K562 (cell line): ENCODE results near the gene ANKFN1. TPM values are rescaled to one million over a fixed set of nuclear protein-coding genes. Genes with fewer than 3 reads are reported as not detected.

Experiments used
- ATAC-seq: fragments of 200-7000 bp; cut with Tn5 transposase; 3 replicates; pipeline ENCODE4 v1.9.1; 2020; ENCODE audit warnings: moderate library complexity
- BruUV-seq: library from RNA; stranded (reverse); fragments of 400-500 nt; replicated peaks from 2 replicates; lab custom pipeline; 2021; lab: Mats Ljungman, UMichigan
- CTCF ChIA-PET: fragments of 300-600 bp; formaldehyde crosslinking; extraction: SDS; loops from one replicate; lab custom pipeline; 2021; ENCODE audit warnings: low intra/inter-chr PET ratio; lab: Yijun Ruan, JAX
- POLR2A ChIA-PET: fragments of 300-600, 350-650 bp; sonication (Branson Sonifier 250); formaldehyde crosslinking; extraction: SDS; loops from one replicate; lab custom pipeline; 2021; ENCODE audit warnings: antibody characterized with exemption, inconsistent platforms; lab: Yijun Ruan, JAX
- DNase-seq, 4 experiments: peaks; one replicate each; pipeline versions ENCODE4 v3.0.0 to v3.0.0-alpha.2; 2011 to 2018; ENCODE audit warnings: low spot score in 3 of 4, mixed read lengths in 3 of 4; ENCODE audit errors: extremely low read depth in 1 of 4
- FAIRE-seq: peaks from 2 replicates; lab custom pipeline; 2011; peaks lifted over from hg19 to GRCh38; lab: Jason Lieb, UNC
- H2AFZ ChIP-seq: 2 replicates; pipeline ENCODE4 v1.6.0; 2011; ENCODE audit warnings: low read depth, low read length, control low read depth, inconsistent platforms
- H3K27ac ChIP-seq: fragments of 200-600 bp; 3 replicates; pipeline ENCODE4 v1.8.0; 2011; ENCODE audit warnings: low read depth, mild to moderate bottlenecking, control low read depth, inconsistent platforms, low read length, moderate library complexity, mixed read lengths; ENCODE audit errors: extremely low read depth
- H3K27me3 ChIP-seq, 2 experiments: fragments of 300-600 bp in 1 of 2; 2 replicates in 1 of 2; 3 replicates in 1 of 2; pipeline versions ENCODE4 v1.6.0 to v1.8.0; 2011; ENCODE audit warnings: inconsistent platforms in 2 of 2, low read length in 2 of 2, mild to moderate bottlenecking in 1 of 2, mixed read lengths in 1 of 2, moderate library complexity in 1 of 2; ENCODE audit not compliant: control insufficient read depth in 2 of 2, insufficient read depth in 2 of 2
- H3K36me3 ChIP-seq: fragments of 300-600 bp; 3 replicates; pipeline ENCODE4 v1.8.0; 2011; ENCODE audit warnings: mild to moderate bottlenecking, low read length, inconsistent platforms; ENCODE audit not compliant: control insufficient read depth, insufficient read depth
- H3K4me1 ChIP-seq, 2 experiments: fragments of 200-600 bp in 1 of 2; replicated peaks in 1 of 2; 2 replicates in 1 of 2; 3 replicates in 1 of 2; pipeline versions ENCODE4 v1.5.1 to v1.8.0; 2011; ENCODE audit warnings: inconsistent platforms in 2 of 2, low read length in 2 of 2, mild to moderate bottlenecking in 1 of 2, mixed read lengths in 1 of 2, moderate library complexity in 1 of 2; ENCODE audit not compliant: control insufficient read depth in 2 of 2, insufficient read depth in 2 of 2
- H3K4me2 ChIP-seq: 2 replicates; pipeline ENCODE4 v1.6.1; 2011; ENCODE audit warnings: low read length, control low read depth, inconsistent platforms, mixed read lengths; ENCODE audit not compliant: insufficient read depth
- H3K4me3 ChIP-seq: fragments of 200-600 bp; sonication (generic), shearing (Covaris generic); 2 replicates; pipeline ENCODE4 v1.5.1; 2016; ENCODE audit warnings: control low read depth, inconsistent platforms
- H3K79me2 ChIP-seq: fragments of 200-600 bp; 3 replicates; pipeline ENCODE4 v1.8.0; 2011; ENCODE audit warnings: low read length, inconsistent platforms; ENCODE audit not compliant: control insufficient read depth, insufficient read depth
- H3K9ac ChIP-seq, 2 experiments: 2 replicates each; pipeline versions ENCODE4 v1.6.0 to v1.6.1; 2011; ENCODE audit warnings: low read depth in 2 of 2, low read length in 2 of 2, control low read depth in 1 of 2, inconsistent platforms in 1 of 2, mild to moderate bottlenecking in 1 of 2, mixed read lengths in 1 of 2; ENCODE audit not compliant: insufficient read depth in 1 of 2
- H3K9me1 ChIP-seq: one replicate; pipeline ENCODE4 v1.6.0; 2011; ENCODE audit warnings: inconsistent platforms, mild to moderate bottlenecking, low read length, moderate library complexity; ENCODE audit not compliant: control insufficient read depth, insufficient read depth
- H3K9me3 ChIP-seq: replicated peaks from 2 replicates; pipeline ENCODE4 v1.5.1; 2011; ENCODE audit warnings: low read depth, low read length, inconsistent platforms; ENCODE audit not compliant: control insufficient read depth, insufficient read depth
- H4K20me1 ChIP-seq: replicated peaks from 2 replicates; pipeline ENCODE4 v1.6.1; 2011; ENCODE audit warnings: low read length, inconsistent platforms, mixed read lengths; ENCODE audit not compliant: control insufficient read depth, insufficient read depth
- E2F6 ChIP-seq, 2 experiments: IDR thresholded peaks; 2 replicates each; pipeline ENCODE4 v1.6.1; 2011; ENCODE audit warnings: borderline replicate concordance in 1 of 2, control low read depth in 1 of 2, low read depth in 1 of 2, low read length in 1 of 2, mild to moderate bottlenecking in 1 of 2, mixed read lengths in 1 of 2, moderate library complexity in 1 of 2; ENCODE audit not compliant: insufficient read depth in 1 of 2, insufficient read length in 1 of 2, poor library complexity in 1 of 2, severe bottlenecking in 1 of 2; ENCODE audit errors: extremely low read depth in 1 of 2
- E4F1 ChIP-seq: fragments of 250-450 bp; sonication (Bioruptor Pico); IDR thresholded peaks from 2 replicates; pipeline ENCODE4 v1.5.0; 2021; ENCODE audit warnings: mild to moderate bottlenecking, borderline replicate concordance
- EWSR1 ChIP-seq: fragments of 450-650 bp; IDR thresholded peaks from 2 replicates; pipeline ENCODE4 v1.6.1; 2018; ENCODE audit warnings: borderline replicate concordance, mild to moderate bottlenecking, low read depth, moderate library complexity; ENCODE audit not compliant: partially characterized antibody
- HBP1 ChIP-seq: fragments of 450-650 bp; formaldehyde crosslinking; IDR thresholded peaks from 2 replicates; pipeline ENCODE4 v1.4.0; 2022; ENCODE audit warnings: missing genetic modification characterization
- PHF8 ChIP-seq: fragments of 200-600 bp; sonication (generic); IDR thresholded peaks from 2 replicates; pipeline ENCODE4 v1.6.1; 2012; ENCODE audit warnings: mixed run types, mild to moderate bottlenecking, inconsistent platforms, low read length, moderate library complexity, borderline replicate concordance
- XRCC5 ChIP-seq: fragments of 200-400 bp; formaldehyde crosslinking; IDR thresholded peaks from 2 replicates; pipeline ENCODE4 v1.6.1; 2017; ENCODE audit warnings: low read depth, mild to moderate bottlenecking, low read length
- WGBS: fragments of 100-300 bp; shearing (Covaris generic); methylation state at CpG from one replicate; pipeline ENCODE4 v1.1.6; 2016; ENCODE audit warnings: low coverage, mixed read lengths; ENCODE audit not compliant: insufficient coverage; ENCODE audit errors: missing lambda C conversion rate; 5-methylcytosine and 5-hydroxymethylcytosine counted together
- in situ Hi-C: fragments of 300-500 bp; cut with MboI; formaldehyde crosslinking; loops from 4 replicates; pipeline ENCODE4 v1.15.0; 2018; ENCODE audit warnings: inconsistent platforms, mixed read lengths
- intact Hi-C: fragments of 100-400 bp; cut with micrococcal nuclease; formaldehyde crosslinking; loops from 2 replicates; pipeline ENCODE4 v1.14.2; 2022
- polyA plus RNA-seq, 8 experiments: library from polyadenylated mRNA; depleted of rRNA in 4 of 8; stranded (reverse) in 5 of 8; unstranded in 3 of 8; fragments of >200 nt; fragmentation: Nextera tagmentation in 2 of 8; fragmentation: Illumina TruSeq in 1 of 8; extraction: Ambion mirVana in 2 of 8; extraction: Trizol in 1 of 8; gene quantifications; 2 replicates each; pipeline versions ENCODE4 v1.2.1 to v1.2.3, GENCODE V29; 2011 to 2014; ENCODE audit warnings: inconsistent platforms in 1 of 8, missing spikeins in 1 of 8
- total RNA-seq, 7 experiments: library from RNA; depleted of rRNA in 6 of 7; stranded (reverse); fragments of >200 nt in 6 of 7; fragmentation: Illumina TruSeq in 2 of 7; extraction: Trizol in 2 of 7; gene quantifications; 2 replicates each; pipeline versions ENCODE4 v1.2.1 to v1.2.3, GENCODE V29; 2011 to 2021; ENCODE audit warnings: low replicate concordance in 1 of 7

Gene ANKFN1
- total and polyA plus RNA-seq, 9 of the 15 experiments (the other 6 are each of a cell fraction or from before 2014, with no cell fraction given): 0.04 to 0.39 (median 0.15) TPM; not detected in 1

GRCh38 chr17:56159826-56160380, 6.6 kb downstream of the ANKFN1 start:
- TF ChIP-seq XRCC5 (no peak), EWSR1 (no peak), PHF8 (no peak), HBP1 (CRISPR knock-in tag) (no peak), E4F1 (CRISPR knock-in tag) (no peak), E2F6 (IDR thresholded peaks at IDR 0.05; ENCODE audit: borderline replicate concordance in 1 of 2, extremely low read depth in 1 of 2, insufficient read depth in 1 of 2, insufficient read length in 1 of 2, low read depth in 1 of 2, low read length in 1 of 2, poor library complexity in 1 of 2, severe bottlenecking in 1 of 2) (no peak)
- Histone ChIP-seq H3K9ac (no peak overlapping the region), H3K9me1 (no peaks in the 10 kb centered on the region), H3K27ac (no peak overlapping the region), H2AFZ (no peak overlapping the region), H3K4me3 (no peak overlapping the region), H3K36me3 (no peaks in the 10 kb centered on the region), H3K4me1 (no peaks in the 10 kb centered on the region; a peak in 1 of 5 replicates), H4K20me1 (no peaks in the 10 kb centered on the region), H3K79me2 (no peaks in the 10 kb centered on the region), H3K4me2 (no peak overlapping the region), H3K27me3 (no peaks in the 10 kb centered on the region), H3K9me3 (no peaks in the 10 kb centered on the region)
- intact Hi-C loops: no loop called here
- CTCF ChIA-PET: no interaction called here
- no peak for FAIRE-seq
- POLR2A ChIA-PET: no interaction called here
- ATAC-seq: no peak
- BruUV-seq: no TSS peak
- WGBS: 0% methylated on average over 1 of the region's 1 CpG
- no peak for DNase-seq
- in situ Hi-C loops: no loop called here
